Measurements from ENCODE around the gene ADAM33.
A peak's percentile ranks its signal among the peaks of the same experiment; 100 is the strongest.

ADAM33 gene

GRCh38 chr20:3628502-3629314 is 53.1 kb downstream of the ADAM33 start:
- TF ChIP-seq CTCF (IDR thresholded peaks at IDR 0.05; ENCODE audit: extremely low read depth, insufficient read depth, missing control alignments), result no peak
- in situ Hi-C loops (cut with MboI; ENCODE audit: low pct_unique_long_range_greater_than_20kb, low sequenced_read_pairs, unreplicated experiment), result no loop called here
- no peak for DNase-seq (ENCODE audit: low spot score)

DNA sequence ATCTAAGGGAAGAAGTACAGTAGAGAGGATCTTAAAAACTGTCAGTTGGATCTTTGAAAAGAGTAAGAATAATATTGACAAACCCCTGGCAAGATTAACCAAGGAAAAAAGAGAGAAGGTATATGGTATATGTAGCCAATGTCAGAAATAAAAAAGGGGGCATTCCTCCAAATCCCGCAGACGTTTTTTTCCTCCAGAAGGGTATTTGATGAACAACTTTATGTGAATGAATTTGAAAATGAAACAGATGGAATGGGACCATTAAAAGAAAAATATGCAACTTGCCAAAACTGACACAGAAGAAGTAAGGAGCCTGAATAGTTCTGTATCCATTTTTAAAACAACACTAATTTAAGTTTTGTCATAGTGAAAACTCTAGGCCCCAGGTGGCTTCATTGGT is 54.3 kb downstream of the ADAM33 start:
- TF ChIP-seq CTCF (IDR thresholded peaks at IDR 0.05; ENCODE audit: extremely low read depth, insufficient read depth, missing control alignments), result no peak
- no peak for DNase-seq (ENCODE audit: low spot score)
- in situ Hi-C loops (cut with MboI; ENCODE audit: low pct_unique_long_range_greater_than_20kb, low sequenced_read_pairs, unreplicated experiment), result no loop called here

GRCh38 chr20:3622406-3622805 is 59.4 kb downstream of the ADAM33 start:
- in situ Hi-C loops (cut with MboI; ENCODE audit: low pct_unique_long_range_greater_than_20kb, low sequenced_read_pairs, unreplicated experiment), result no loop called here
- DNase-seq (ENCODE audit: low spot score), result no peak
- TF ChIP-seq CTCF (IDR thresholded peaks at IDR 0.05; ENCODE audit: extremely low read depth, insufficient read depth, missing control alignments), result no peak

GRCh38 chr20:3621111-3621510 is 60.7 kb downstream of the ADAM33 start:
- no peak for DNase-seq (ENCODE audit: low spot score)
- TF ChIP-seq CTCF (IDR thresholded peaks at IDR 0.05; ENCODE audit: extremely low read depth, insufficient read depth, missing control alignments), result peak; percentile 12
- in situ Hi-C loops (cut with MboI; ENCODE audit: low pct_unique_long_range_greater_than_20kb, low sequenced_read_pairs, unreplicated experiment), result no loop called here
